ENCODE results near the gene B3GALT4. TPM values are rescaled to one million over a fixed set of nuclear protein-coding genes. Genes with fewer than 3 reads are reported as not detected.
A peak's percentile ranks its signal among the peaks of the same experiment; 100 is the strongest.

The B3GALT4 gene
- total and polyA plus RNA-seq, 2 of the 13 experiments (the other 11 are each of a cell fraction or from before 2014, with no cell fraction given): 0.04 to 0.27 TPM

DNA sequence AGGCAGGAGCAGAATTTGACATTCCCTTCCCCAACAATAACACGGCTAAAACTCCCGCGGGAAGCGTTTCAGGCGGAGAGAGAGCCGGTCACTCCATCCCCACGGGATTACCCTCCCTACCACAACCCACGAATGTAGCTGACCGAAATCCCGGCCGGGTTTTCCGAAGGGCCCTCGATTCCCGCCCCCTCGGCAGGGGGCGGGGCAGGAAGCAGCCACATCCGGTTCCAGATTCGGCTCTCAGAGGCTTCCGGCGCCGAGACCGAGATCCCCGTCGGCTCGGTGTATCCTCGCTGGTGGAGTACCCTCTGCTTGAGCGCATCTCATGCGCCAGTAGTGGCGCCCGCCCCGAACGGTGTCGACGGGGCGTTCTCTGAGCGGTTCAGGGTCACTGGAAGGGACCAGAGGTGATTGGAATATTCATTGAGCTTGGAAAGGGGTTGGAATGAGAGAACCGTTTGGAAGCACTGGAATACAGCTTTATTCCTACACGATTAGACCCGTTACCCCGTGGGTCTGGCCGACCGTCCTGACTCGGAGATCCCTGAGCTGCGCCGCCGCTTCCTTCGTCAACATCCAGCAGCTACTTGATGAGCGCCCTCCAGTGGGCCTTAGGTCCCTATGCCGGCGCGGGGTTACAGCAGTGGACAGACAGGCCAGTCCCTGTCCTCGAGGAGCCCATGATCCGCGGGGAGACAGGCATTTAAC is 22.5 kb downstream of the B3GALT4 start (continued):
- TF ChIP-seq, protein P1, sequence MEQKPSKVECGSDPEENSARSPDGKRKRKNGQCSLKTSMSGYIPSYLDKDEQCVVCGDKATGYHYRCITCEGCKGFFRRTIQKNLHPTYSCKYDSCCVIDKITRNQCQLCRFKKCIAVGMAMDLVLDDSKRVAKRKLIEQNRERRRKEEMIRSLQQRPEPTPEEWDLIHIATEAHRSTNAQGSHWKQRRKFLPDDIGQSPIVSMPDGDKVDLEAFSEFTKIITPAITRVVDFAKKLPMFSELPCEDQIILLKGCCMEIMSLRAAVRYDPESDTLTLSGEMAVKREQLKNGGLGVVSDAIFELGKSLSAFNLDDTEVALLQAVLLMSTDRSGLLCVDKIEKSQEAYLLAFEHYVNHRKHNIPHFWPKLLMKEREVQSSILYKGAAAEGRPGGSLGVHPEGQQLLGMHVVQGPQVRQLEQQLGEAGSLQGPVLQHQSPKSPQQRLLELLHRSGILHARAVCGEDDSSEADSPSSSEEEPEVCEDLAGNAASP (CRISPR knock-in tag; IDR thresholded peaks at IDR 0.05; ENCODE audit: borderline replicate concordance): peak; percentile 73
- TF ChIP-seq MAZ (IDR thresholded peaks at IDR 0.05; ENCODE audit: borderline replicate concordance, low read depth, low read length): peak; percentile 90
- peak; percentile 84 for TF ChIP-seq MAZ (CRISPR knock-in tag; IDR thresholded peaks at IDR 0.05; ENCODE audit: low read depth)
- TF ChIP-seq PCBP2 (optimal IDR thresholded peaks at IDR 0.05; ENCODE audit: low read depth, low read length, poor library complexity, severe bottlenecking): no peak
- TF ChIP-seq NFKB2 (CRISPR knock-in tag; IDR thresholded peaks at IDR 0.05; ENCODE audit: borderline replicate concordance): peak; percentile 27; the same call in 1 of the 2 replicates
- TF ChIP-seq SATB2 (CRISPR knock-in tag; IDR thresholded peaks at IDR 0.05): no peak
- no peak for TF ChIP-seq SP1 (IDR thresholded peaks at IDR 0.05)
- peak; percentile 82 for TF ChIP-seq SP1 (CRISPR knock-in tag; IDR thresholded peaks at IDR 0.05)
- peak; percentile 89 for TF ChIP-seq CCAR2 (optimal IDR thresholded peaks at IDR 0.05; ENCODE audit: low read depth, low read length)
- TF ChIP-seq, protein P2, sequence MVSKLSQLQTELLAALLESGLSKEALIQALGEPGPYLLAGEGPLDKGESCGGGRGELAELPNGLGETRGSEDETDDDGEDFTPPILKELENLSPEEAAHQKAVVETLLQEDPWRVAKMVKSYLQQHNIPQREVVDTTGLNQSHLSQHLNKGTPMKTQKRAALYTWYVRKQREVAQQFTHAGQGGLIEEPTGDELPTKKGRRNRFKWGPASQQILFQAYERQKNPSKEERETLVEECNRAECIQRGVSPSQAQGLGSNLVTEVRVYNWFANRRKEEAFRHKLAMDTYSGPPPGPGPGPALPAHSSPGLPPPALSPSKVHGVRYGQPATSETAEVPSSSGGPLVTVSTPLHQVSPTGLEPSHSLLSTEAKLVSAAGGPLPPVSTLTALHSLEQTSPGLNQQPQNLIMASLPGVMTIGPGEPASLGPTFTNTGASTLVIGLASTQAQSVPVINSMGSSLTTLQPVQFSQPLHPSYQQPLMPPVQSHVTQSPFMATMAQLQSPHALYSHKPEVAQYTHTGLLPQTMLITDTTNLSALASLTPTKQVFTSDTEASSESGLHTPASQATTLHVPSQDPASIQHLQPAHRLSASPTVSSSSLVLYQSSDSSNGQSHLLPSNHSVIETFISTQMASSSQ (IDR thresholded peaks at IDR 0.05; ENCODE audit: low read depth): 0 out of 2 replicates have a peak, but pooled peaks have one; percentile 18
- TF ChIP-seq, protein P2 (CRISPR knock-in tag; IDR thresholded peaks at IDR 0.05; ENCODE audit: borderline replicate concordance): no peak; the same call in 1 of the 2 replicates
- TF ChIP-seq ZNF235 (CRISPR knock-in tag; IDR thresholded peaks at IDR 0.05; ENCODE audit: borderline replicate concordance): 0 out of 2 replicates have a peak, but pooled peaks have one; percentile 95
- peak; percentile 55; the same call in 1 of the 2 replicates for TF ChIP-seq HCFC1 (IDR thresholded peaks at IDR 0.05; ENCODE audit: low read depth, low read length)
- TF ChIP-seq ZNF180 (CRISPR knock-in tag; IDR thresholded peaks at IDR 0.05; ENCODE audit: borderline replicate concordance, low read depth): 0 out of 2 replicates have a peak, but pooled peaks have one; percentile 10
- TF ChIP-seq ZFP62 (CRISPR knock-in tag; IDR thresholded peaks at IDR 0.05): 0 out of 2 replicates have a peak, but pooled peaks have one; percentile 52
- TF ChIP-seq ZNF205 (CRISPR knock-in tag; IDR thresholded peaks at IDR 0.05): peak; percentile 79; the same call in 1 of the 2 replicates
- peak; percentile 64; the same call in 1 of the 2 replicates for TF ChIP-seq HNF4G (IDR thresholded peaks at IDR 0.05; ENCODE audit: borderline replicate concordance, low read depth, low read length)
- TF ChIP-seq HNF4G (CRISPR knock-in tag; IDR thresholded peaks at IDR 0.05; ENCODE audit: borderline replicate concordance, low read depth): peak; percentile 29; the same call in 1 of the 2 replicates
- peak; percentile 76; the same call in 1 of the 2 replicates for TF ChIP-seq ZNF329 (CRISPR knock-in tag; IDR thresholded peaks at IDR 0.05; ENCODE audit: low read depth)
- no peak for TF ChIP-seq ETV6 (CRISPR knock-in tag; conservative IDR thresholded peaks at IDR 0.05)
- TF ChIP-seq HMG20B (CRISPR knock-in tag; conservative IDR thresholded peaks at IDR 0.05): no peak
- TF ChIP-seq ZBTB1 (CRISPR knock-in tag; IDR thresholded peaks at IDR 0.05; ENCODE audit: borderline replicate concordance): no peak
- TF ChIP-seq, protein P3, sequence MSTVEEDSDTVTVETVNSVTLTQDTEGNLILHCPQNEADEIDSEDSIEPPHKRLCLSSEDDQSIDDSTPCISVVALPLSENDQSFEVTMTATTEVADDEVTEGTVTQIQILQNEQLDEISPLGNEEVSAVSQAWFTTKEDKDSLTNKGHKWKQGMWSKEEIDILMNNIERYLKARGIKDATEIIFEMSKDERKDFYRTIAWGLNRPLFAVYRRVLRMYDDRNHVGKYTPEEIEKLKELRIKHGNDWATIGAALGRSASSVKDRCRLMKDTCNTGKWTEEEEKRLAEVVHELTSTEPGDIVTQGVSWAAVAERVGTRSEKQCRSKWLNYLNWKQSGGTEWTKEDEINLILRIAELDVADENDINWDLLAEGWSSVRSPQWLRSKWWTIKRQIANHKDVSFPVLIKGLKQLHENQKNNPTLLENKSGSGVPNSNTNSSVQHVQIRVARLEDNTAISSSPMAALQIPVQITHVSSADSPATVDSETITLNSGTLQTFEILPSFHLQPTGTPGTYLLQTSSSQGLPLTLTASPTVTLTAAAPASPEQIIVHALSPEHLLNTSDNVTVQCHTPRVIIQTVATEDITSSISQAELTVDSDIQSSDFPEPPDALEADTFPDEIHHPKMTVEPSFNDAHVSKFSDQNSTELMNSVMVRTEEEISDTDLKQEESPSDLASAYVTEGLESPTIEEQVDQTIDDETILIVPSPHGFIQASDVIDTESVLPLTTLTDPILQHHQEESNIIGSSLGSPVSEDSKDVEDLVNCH (CRISPR knock-in tag; IDR thresholded peaks at IDR 0.05): peak; percentile 41; the same call in 1 of the 2 replicates
